Measurements from ENCODE around the gene ST6GALNAC3.

Gene ST6GALNAC3

DNA sequence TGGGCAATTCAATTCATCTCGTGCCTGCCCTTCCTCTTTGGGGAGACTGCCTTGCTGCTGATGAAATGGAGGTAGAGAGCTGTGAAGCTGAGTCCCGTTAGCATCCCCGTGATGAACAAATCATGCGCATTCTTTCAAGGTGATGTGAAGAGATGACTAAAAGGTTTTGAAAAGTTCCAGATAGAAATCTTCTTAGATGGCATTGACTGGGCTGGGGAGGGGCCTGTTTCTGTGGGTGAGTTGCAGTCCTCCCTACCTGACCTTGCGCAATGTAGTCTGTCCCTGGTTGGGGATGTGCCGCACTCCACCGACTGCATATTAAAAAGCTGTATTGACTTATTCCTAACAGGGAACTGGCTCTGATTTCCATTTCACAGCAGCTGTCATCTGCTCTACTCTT lies 49.6 kb downstream of the ST6GALNAC3 start:
- H3K4me1 ChIP-seq (ENCODE audit: control insufficient read depth in 1 of 2, insufficient read depth in 1 of 2, low read depth in 1 of 2, low read length in 1 of 2) = peaks cover 3 to 9% of the 10 kb centered on the region in 2 experiments
- H3K36me3 ChIP-seq = peaks cover 3% of the 10 kb centered on the region
- no peaks in the 10 kb centered on the region for H3K27me3 ChIP-seq
- no peaks in the 10 kb centered on the region for H3K9me3 ChIP-seq
- TF ChIP-seq, protein P1, sequence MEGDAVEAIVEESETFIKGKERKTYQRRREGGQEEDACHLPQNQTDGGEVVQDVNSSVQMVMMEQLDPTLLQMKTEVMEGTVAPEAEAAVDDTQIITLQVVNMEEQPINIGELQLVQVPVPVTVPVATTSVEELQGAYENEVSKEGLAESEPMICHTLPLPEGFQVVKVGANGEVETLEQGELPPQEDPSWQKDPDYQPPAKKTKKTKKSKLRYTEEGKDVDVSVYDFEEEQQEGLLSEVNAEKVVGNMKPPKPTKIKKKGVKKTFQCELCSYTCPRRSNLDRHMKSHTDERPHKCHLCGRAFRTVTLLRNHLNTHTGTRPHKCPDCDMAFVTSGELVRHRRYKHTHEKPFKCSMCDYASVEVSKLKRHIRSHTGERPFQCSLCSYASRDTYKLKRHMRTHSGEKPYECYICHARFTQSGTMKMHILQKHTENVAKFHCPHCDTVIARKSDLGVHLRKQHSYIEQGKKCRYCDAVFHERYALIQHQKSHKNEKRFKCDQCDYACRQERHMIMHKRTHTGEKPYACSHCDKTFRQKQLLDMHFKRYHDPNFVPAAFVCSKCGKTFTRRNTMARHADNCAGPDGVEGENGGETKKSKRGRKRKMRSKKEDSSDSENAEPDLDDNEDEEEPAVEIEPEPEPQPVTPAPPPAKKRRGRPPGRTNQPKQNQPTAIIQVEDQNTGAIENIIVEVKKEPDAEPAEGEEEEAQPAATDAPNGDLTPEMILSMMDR (IDR thresholded peaks at IDR 0.05) = no peak
- no peak overlapping the region for H3K27ac ChIP-seq
- no peak overlapping the region for H3K4me3 ChIP-seq (ENCODE audit: low read depth in 1 of 2, low read length in 1 of 2)

DNA sequence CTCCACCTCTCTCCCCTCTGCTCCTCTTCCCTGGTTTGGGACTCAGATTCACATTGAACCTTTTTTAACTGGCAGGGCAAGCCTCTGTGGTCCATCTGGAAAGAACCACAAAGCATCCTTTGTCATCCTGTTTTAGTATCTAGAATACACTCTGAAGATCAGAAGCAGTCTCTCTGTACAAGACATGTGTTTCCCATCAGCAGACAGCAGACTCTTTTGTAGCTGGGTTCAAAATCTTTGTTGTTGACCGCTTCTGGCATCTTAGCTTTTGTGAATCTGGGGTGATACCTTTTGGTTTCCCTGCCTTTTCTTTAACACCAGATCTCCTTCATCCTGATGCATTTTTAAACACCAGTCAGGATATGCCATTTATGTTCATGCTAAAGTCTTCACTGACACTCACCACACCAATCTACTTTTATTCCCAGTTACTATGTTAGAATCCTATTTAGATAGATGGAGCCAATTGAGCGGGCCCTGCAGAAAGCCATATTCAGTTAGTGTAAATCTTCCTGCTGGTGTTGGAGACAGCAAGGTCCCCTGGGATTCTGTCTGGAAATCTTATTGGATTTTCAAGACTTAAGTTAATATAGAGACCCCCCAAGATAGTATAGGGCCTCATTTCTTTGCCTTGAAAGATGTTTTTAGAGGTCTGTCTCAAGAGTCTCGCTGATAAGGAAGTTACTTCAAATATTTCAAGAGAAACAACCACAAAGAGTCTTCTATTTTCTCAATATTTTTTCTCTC lies 51.1 kb downstream of the ST6GALNAC3 start:
- Histone ChIP-seq H3K36me3 (peaks cover 3% of the 10 kb centered on the region), H3K4me1 (ENCODE audit: control insufficient read depth in 1 of 2, insufficient read depth in 1 of 2, low read depth in 1 of 2, low read length in 1 of 2) (peaks cover 3 to 9% of the 10 kb centered on the region in 2 experiments), H3K27me3 (no peaks in the 10 kb centered on the region), H3K27ac (no peak overlapping the region), H3K4me3 (ENCODE audit: low read depth in 1 of 2, low read length in 1 of 2) (no peak overlapping the region), H3K9me3 (no peaks in the 10 kb centered on the region)
- TF ChIP-seq, protein P1 (IDR thresholded peaks at IDR 0.05) = no peak

DNA sequence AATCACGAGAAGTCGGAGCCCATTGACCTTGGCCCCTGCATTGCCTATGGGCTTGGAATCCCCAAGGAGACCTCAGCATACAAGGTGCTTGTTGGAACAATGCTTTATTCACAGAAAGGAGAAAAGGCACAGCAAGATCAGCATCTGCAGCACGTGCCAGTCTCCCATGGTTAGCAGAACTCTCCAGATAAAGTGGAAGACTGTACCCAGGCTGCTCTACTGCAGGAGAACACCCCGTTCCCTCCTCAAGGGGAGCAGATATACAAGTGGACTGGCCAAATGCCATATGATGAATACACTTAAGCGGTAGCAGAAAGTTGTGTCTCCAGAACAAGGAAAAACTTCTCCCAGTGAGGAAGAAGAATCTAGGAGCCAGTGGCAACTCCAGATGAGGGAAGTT lies 53.5 kb downstream of the ST6GALNAC3 start:
- Histone ChIP-seq H3K27ac (no peak overlapping the region), H3K36me3 (peaks cover 3% of the 10 kb centered on the region), H3K27me3 (no peaks in the 10 kb centered on the region), H3K4me3 (ENCODE audit: low read depth in 1 of 2, low read length in 1 of 2) (no peak overlapping the region), H3K9me3 (no peaks in the 10 kb centered on the region), H3K4me1 (ENCODE audit: control insufficient read depth in 1 of 2, insufficient read depth in 1 of 2, low read depth in 1 of 2, low read length in 1 of 2) (peaks cover 3 to 9% of the 10 kb centered on the region in 2 experiments)
- TF ChIP-seq, protein P1 (IDR thresholded peaks at IDR 0.05) = no peak

DNA sequence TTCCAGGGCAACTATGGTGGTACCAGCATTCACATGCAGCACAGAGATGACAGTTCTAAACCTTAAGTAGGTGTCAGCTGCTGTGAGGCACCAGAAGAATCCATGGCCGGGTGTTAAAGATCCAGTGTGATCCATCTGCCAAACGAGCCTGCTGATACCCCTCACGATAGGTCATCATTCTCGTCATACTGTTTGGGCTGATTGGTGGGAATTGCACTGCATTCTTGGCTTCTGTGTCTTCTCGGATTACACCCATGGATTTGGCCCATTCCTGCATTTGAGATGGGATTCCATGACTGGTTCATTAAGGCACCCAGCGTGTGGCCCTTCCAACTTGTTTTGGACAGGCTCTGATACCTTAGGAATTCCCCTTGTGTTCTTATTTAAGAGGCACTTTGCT lies 55.2 kb downstream of the ST6GALNAC3 start:
- TF ChIP-seq, protein P1 (IDR thresholded peaks at IDR 0.05) = no peak
- Histone ChIP-seq H3K4me3 (ENCODE audit: low read depth in 1 of 2, low read length in 1 of 2) (no peak overlapping the region), H3K36me3 (peaks cover 3% of the 10 kb centered on the region), H3K27ac (no peak overlapping the region), H3K4me1 (ENCODE audit: control insufficient read depth in 1 of 2, insufficient read depth in 1 of 2, low read depth in 1 of 2, low read length in 1 of 2) (peaks cover 3 to 9% of the 10 kb centered on the region in 2 experiments), H3K9me3 (no peaks in the 10 kb centered on the region), H3K27me3 (no peaks in the 10 kb centered on the region)

DNA sequence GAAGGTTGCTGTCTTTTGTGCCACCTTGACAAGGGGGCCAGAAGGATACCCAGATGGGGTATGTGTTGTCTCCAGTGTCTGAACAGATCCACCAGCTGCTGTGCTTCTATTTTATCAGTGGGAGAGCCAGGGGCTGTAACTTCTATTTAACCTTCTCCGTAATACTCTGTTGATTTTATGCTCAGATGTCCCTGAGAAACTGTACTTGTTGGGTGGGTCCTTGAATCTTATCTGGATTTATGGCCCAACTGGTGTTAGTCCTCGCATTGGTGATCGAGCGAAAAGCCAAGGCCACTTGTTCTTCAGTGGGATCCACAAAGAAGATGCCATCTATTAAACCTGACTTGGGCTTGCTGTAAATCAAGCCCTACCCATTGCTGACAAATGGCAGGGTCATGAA lies 56.4 kb downstream of the ST6GALNAC3 start:
- no peaks in the 10 kb centered on the region for H3K9me3 ChIP-seq
- peaks cover 3 to 5% of the 10 kb centered on the region in 2 experiments for H3K4me1 ChIP-seq (ENCODE audit: control insufficient read depth in 1 of 2, insufficient read depth in 1 of 2, low read depth in 1 of 2, low read length in 1 of 2)
- H3K27me3 ChIP-seq = no peaks in the 10 kb centered on the region
- H3K36me3 ChIP-seq = peaks cover 3% of the 10 kb centered on the region
- no peak overlapping the region for H3K4me3 ChIP-seq (ENCODE audit: low read depth in 1 of 2, low read length in 1 of 2)
- TF ChIP-seq, protein P1 (IDR thresholded peaks at IDR 0.05) = no peak
- H3K27ac ChIP-seq = no peak overlapping the region
